ENCODE data around the gene AKIP1. TPM values are rescaled to one million over a fixed set of nuclear protein-coding genes. Genes with fewer than 3 reads are reported as not detected.

The AKIP1 gene
- total and polyA plus RNA-seq, 10 of the 15 experiments (the other 5 are each of a cell fraction or from before 2014, with no cell fraction given), result 5.1 to 38.9 (median 30.5) TPM

DNA sequence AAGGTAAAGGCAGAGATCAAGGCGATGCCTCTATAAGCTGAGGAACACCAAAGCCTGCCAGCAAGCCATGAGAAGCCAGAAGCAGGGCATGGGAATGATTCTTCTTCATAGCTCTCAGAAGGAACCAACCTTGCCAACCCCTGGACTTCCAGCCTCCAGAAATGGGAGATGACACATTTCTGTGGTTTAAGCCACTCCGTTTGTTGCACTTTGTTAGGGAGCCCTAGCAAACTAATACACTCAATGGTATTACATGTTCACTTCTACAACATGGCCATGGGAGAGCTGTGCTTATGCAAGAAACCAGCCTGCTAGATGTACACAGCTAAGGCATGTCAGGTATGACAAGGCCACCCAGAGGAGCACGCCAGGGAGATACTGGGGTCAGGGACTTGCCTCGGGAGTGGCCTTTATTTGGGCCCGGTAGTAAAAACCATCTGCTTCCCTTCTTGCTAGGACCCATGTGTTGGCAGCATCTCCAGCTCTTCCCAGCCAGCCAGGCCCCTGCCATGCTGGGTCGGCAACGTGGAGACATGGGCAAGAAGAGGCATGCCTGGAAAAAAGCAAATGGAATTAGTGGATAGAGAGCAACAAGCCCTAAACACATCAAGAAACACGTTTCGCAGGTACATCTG is 18.1 kb downstream of the AKIP1 start:
- ATAC-seq (no peak), FAIRE-seq (no peak), DNase-seq (ENCODE audit: low read depth, low spot score) (no peak)
- H3K36me3 ChIP-seq (ENCODE audit: control insufficient read depth in 2 of 2, insufficient read depth in 2 of 2, low read length in 1 of 2), result peaks cover 0 to 2% of the 10 kb centered on the region in 2 experiments; a peak in 2 of 4 replicates
- H3K9ac ChIP-seq (ENCODE audit: control insufficient read depth, insufficient read depth, low read length), result no peak overlapping the region
- in situ Hi-C loops (cut with MboI), result no loop called here
- 82% methylated on average over 9 of the region's 9 CpGs for WGBS (ENCODE audit: insufficient coverage, insufficient replicate concordance, low lambda C conversion rate, missing lambda C conversion rate)
- ChIA-PET SMC1A (ENCODE audit: uncharacterized antibody, unreplicated experiment) (interaction anchor here (0.9 kb wide), 1 partner anchor 31 kb away, joined by 6 read pairs; no protein-coding TSS in a partner anchor), POLR2A (no interaction called here), RAD21 (ENCODE audit: unreplicated experiment) (no interaction called here), CTCF (interaction anchor here (0.6 kb wide), 1 partner anchor 14 kb away, joined by 3 read pairs; no protein-coding TSS in a partner anchor)
- no peaks in the 10 kb centered on the region for H4K20me1 ChIP-seq (ENCODE audit: control insufficient read depth, insufficient read depth)
- H3K79me2 ChIP-seq (ENCODE audit: control insufficient read depth, insufficient read depth, low read length), result no peaks in the 10 kb centered on the region
- intact Hi-C loops (cut with micrococcal nuclease; ENCODE audit: unreplicated experiment), result no loop called here
- H3K9me3 ChIP-seq (replicated peaks; ENCODE audit: control insufficient read depth, insufficient read depth, low read length), result no peaks in the 10 kb centered on the region
- no peak overlapping the region for H3K4me3 ChIP-seq
- H3K27ac ChIP-seq (ENCODE audit: control insufficient read depth, insufficient read depth), result no peak overlapping the region
- no TSS peak for BruUV-seq (replicated peaks)
- H3K27me3 ChIP-seq (replicated peaks in 1 of 2; ENCODE audit: control insufficient read depth in 2 of 2, insufficient read depth in 2 of 2, low read length in 1 of 2), result no peaks in the 10 kb centered on the region
- H2AFZ ChIP-seq (ENCODE audit: control insufficient read depth, low read depth, low read length), result no peak overlapping the region
- no peak overlapping the region for H3K4me2 ChIP-seq (ENCODE audit: control insufficient read depth, insufficient read depth)
- H3K4me1 ChIP-seq (ENCODE audit: control insufficient read depth, insufficient read depth, low read length), result no peaks in the 10 kb centered on the region
- TF ChIP-seq TAF1 (IDR thresholded peaks at IDR 0.05; ENCODE audit: borderline replicate concordance, low read depth, low read length) (no peak), NBN (IDR thresholded peaks at IDR 0.05) (no peak), SMAD1 (IDR thresholded peaks at IDR 0.05; ENCODE audit: low read depth, partially characterized antibody) (no peak)

DNA sequence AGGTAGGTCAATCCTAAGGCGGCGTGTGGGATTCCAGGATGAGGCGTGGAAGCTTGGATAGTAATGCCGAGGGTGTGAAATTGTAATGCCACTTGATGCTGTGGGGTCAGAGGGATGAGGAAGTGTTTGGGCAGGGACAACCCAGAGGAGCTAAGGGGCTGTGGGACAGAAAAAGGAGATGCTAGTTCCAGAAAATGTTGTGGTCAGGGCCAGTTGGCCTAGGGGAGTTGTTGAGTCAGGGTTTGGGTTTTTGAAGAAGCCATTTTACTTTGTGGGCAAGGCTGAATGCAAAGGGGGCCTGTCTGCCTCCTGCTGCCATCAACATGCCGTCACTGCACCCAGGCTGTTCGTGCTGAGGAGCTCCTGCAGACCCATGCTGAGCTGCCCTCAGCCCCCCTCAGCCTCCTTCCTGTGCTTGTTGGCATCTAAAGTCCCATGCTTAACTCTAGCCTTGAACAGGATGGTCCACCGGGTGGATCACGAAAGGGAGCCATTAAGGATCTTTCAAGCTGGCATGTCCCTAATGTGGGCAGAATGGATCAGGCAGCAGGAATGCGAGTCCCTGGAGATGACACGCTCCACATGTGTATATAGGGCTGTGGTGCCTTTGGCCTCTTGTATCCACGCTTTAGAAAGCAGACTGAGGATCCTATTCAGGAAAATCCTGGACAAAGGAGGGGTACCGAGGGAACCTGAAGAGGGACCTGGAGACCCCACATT is 19.6 kb downstream of the AKIP1 start:
- Histone ChIP-seq H4K20me1 (ENCODE audit: control insufficient read depth, insufficient read depth) (no peaks in the 10 kb centered on the region), H3K36me3 (ENCODE audit: control insufficient read depth in 2 of 2, insufficient read depth in 2 of 2, low read length in 1 of 2) (no peaks in the 10 kb centered on the region), H3K4me1 (ENCODE audit: control insufficient read depth, insufficient read depth, low read length) (no peaks in the 10 kb centered on the region), H3K9ac (ENCODE audit: control insufficient read depth, insufficient read depth, low read length) (no peak overlapping the region), H3K4me3 (no peak overlapping the region), H3K4me2 (ENCODE audit: control insufficient read depth, insufficient read depth) (no peak overlapping the region), H3K27me3 (replicated peaks in 1 of 2; ENCODE audit: control insufficient read depth in 2 of 2, insufficient read depth in 2 of 2, low read length in 1 of 2) (no peaks in the 10 kb centered on the region), H3K9me3 (replicated peaks; ENCODE audit: control insufficient read depth, insufficient read depth, low read length) (no peaks in the 10 kb centered on the region), H2AFZ (ENCODE audit: control insufficient read depth, low read depth, low read length) (no peak overlapping the region), H3K79me2 (ENCODE audit: control insufficient read depth, insufficient read depth, low read length) (no peaks in the 10 kb centered on the region), H3K27ac (ENCODE audit: control insufficient read depth, insufficient read depth) (no peak overlapping the region)
- ChIA-PET RAD21 (ENCODE audit: unreplicated experiment) (no interaction called here), POLR2A (interaction anchor here (0.6 kb wide), 1 partner anchor 10 kb away, joined by 3 read pairs; no protein-coding TSS in a partner anchor), CTCF (interaction anchor here (0.8 to 1.4 kb wide), 4 partner anchors 17 to 65 kb away, joined by 3 to 4 read pairs (median 4); no protein-coding TSS in a partner anchor), SMC1A (ENCODE audit: uncharacterized antibody, unreplicated experiment) (no interaction called here)
- in situ Hi-C loops (cut with MboI), result no loop called here
- DNase-seq (ENCODE audit: low read depth, low spot score) (no peak), ATAC-seq (no peak), FAIRE-seq (no peak)
- WGBS (ENCODE audit: insufficient coverage, insufficient replicate concordance, low lambda C conversion rate, missing lambda C conversion rate), result 80% methylated on average over 12 of the region's 12 CpGs
- intact Hi-C loops (cut with micrococcal nuclease; ENCODE audit: unreplicated experiment), result no loop called here
- no TSS peak for BruUV-seq (replicated peaks)
- TF ChIP-seq RAD21 (IDR thresholded peaks at IDR 0.05; ENCODE audit: insufficient read depth, low read depth, low read length) (no peak), SMC3 (IDR thresholded peaks at IDR 0.05; ENCODE audit: borderline replicate concordance, low read length) (no peak), WRNIP1 (IDR thresholded peaks at IDR 0.05; ENCODE audit: borderline replicate concordance, low read depth, low read length) (no peak), IKZF1 (conservative IDR thresholded peaks at IDR 0.05) (no peak)
- TF ChIP-seq, protein P1, sequence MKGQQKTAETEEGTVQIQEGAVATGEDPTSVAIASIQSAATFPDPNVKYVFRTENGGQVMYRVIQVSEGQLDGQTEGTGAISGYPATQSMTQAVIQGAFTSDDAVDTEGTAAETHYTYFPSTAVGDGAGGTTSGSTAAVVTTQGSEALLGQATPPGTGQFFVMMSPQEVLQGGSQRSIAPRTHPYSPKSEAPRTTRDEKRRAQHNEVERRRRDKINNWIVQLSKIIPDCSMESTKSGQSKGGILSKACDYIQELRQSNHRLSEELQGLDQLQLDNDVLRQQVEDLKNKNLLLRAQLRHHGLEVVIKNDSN (IDR thresholded peaks at IDR 0.05; ENCODE audit: borderline replicate concordance, extremely low read length, insufficient read depth, low read depth, low read length), result no peak
- TF ChIP-seq, protein P2, sequence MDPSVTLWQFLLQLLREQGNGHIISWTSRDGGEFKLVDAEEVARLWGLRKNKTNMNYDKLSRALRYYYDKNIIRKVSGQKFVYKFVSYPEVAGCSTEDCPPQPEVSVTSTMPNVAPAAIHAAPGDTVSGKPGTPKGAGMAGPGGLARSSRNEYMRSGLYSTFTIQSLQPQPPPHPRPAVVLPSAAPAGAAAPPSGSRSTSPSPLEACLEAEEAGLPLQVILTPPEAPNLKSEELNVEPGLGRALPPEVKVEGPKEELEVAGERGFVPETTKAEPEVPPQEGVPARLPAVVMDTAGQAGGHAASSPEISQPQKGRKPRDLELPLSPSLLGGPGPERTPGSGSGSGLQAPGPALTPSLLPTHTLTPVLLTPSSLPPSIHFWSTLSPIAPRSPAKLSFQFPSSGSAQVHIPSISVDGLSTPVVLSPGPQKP (IDR thresholded peaks at IDR 0.05; ENCODE audit: low read depth, low read length), result no peak
- TF ChIP-seq, protein P3, sequence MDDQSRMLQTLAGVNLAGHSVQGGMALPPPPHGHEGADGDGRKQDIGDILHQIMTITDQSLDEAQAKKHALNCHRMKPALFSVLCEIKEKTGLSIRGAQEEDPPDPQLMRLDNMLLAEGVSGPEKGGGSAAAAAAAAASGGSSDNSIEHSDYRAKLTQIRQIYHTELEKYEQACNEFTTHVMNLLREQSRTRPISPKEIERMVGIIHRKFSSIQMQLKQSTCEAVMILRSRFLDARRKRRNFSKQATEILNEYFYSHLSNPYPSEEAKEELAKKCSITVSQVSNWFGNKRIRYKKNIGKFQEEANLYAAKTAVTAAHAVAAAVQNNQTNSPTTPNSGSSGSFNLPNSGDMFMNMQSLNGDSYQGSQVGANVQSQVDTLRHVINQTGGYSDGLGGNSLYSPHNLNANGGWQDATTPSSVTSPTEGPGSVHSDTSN (IDR thresholded peaks at IDR 0.05; ENCODE audit: insufficient replicate concordance, low read depth, low read length), result no peak
